Measurements from ENCODE around the gene CEP70.

CEP70 gene

DNA sequence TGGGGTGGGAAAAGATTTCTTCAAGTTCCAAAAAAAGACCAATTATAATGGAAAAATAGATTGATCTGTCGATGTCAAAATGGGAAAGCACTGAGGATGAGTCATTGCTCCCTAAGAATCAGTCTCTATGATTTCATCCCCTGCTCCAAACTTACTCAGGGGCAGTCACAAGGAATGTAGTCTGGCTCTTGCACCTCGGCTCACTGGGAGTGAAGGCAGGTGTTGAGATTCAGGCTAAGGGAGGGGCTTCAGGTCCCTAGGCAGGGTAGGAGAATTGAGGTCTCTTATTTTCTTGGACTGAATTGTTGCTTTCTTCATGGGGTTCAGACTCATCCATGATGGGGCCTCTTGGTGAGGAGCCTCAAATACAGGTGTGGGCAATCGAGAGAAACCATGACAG lies 145.4 kb downstream of the CEP70 start:
- DNase-seq: no peak

DNA sequence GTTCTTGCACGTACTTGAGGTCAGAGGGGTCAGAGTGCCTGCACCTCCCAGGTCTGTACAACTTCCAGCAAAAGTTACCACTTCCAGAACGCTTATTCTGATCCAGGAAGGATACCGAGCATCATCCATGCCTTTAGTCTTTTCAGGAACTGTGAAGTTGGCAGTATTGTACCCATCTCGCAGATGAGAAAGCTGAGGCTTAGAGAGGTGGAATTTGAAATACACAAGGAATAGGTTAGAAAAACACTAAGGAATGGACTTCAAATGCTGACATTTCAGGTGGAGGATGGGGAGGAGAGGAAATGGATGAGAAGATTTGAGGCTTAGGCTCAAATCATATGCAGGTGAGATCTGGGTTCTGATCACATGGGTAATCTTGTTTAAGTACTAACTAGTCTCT lies 148.4 kb downstream of the CEP70 start:
- no peak for DNase-seq

- DNase-seq: no peak
Measured at GRCh38 chr3:138445236-138445635, 148.8 kb downstream of the CEP70 start.
